Large intestine (tissue), 3 donors: ENCODE data around the gene BPI. TPM values are rescaled to one million over a fixed set of nuclear protein-coding genes. Genes with fewer than 3 reads are reported as not detected.

Source experiments
- DNase-seq, 2 donors: peaks; one replicate each; pipeline versions ENCODE4 v3.0.0 to v3.0.0-alpha.2; 2013
- H3K27ac ChIP-seq: one replicate; pipeline ENCODE4 v1.5.1; 2013; ENCODE audit warnings: low read length
- H3K27me3 ChIP-seq: 2 replicates; pipeline ENCODE4 v1.6.1; 2013; ENCODE audit warnings: low read length; ENCODE audit not compliant: control insufficient read depth, insufficient read depth
- H3K36me3 ChIP-seq: 2 replicates; pipeline ENCODE4 v1.6.1; 2013; ENCODE audit warnings: low read length; ENCODE audit not compliant: control insufficient read depth, insufficient read depth
- H3K4me1 ChIP-seq: one replicate; pipeline ENCODE4 v1.6.1; 2013; ENCODE audit warnings: low read length; ENCODE audit not compliant: control insufficient read depth, insufficient read depth
- H3K4me3 ChIP-seq: one replicate; pipeline ENCODE4 v1.5.1; 2013; ENCODE audit warnings: low read length
- H3K9me3 ChIP-seq: one replicate; pipeline ENCODE4 v1.6.1; 2013; ENCODE audit warnings: mild to moderate bottlenecking, low read depth, low read length, moderate library complexity; ENCODE audit not compliant: control insufficient read depth
- WGBS: methylation state at CpG from one replicate; pipeline ENCODE4 v1.1.5; 2013; ENCODE audit warnings: low lambda C conversion rate; ENCODE audit not compliant: insufficient coverage; 5-methylcytosine and 5-hydroxymethylcytosine counted together
- polyA plus RNA-seq: library from polyadenylated mRNA; unstranded; fragments of 120-200 nt; gene quantifications from one replicate; pipeline ENCODE4 v1.2.1, GENCODE V29; 2013

The BPI gene
- polyA plus RNA-seq, 1 donor, result 0.21 TPM

DNA sequence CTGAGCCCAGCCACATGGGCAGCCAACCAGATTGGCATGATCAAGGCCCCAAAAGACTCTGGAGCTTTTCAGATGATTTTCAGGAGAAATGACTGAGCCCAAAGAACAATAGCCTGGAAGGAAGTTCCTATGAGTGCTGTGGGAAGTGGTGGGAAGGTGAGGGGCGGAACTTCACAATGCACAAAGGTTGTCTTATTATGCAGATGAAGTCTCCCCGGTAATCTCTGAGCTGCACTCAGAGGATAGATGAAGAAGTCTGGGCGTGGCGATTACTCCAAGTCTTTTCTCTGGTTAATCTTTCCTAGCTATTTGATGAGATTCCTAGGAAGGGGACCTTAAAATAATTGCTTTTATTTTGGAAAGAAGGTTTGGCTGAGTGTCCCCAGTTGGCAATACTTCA lies 79.2 kb downstream of the BPI start:
- no peaks in the 10 kb centered on the region for H3K9me3 ChIP-seq
- no peak overlapping the region for H3K4me3 ChIP-seq
- WGBS, result 80% methylated on average over 2 of the region's 4 CpGs
- H3K4me1 ChIP-seq, result no peaks in the 10 kb centered on the region
- no peaks in the 10 kb centered on the region for H3K27me3 ChIP-seq
- no peak overlapping the region for H3K27ac ChIP-seq
- DNase-seq, result no peak
- no peaks in the 10 kb centered on the region for H3K36me3 ChIP-seq

DNA sequence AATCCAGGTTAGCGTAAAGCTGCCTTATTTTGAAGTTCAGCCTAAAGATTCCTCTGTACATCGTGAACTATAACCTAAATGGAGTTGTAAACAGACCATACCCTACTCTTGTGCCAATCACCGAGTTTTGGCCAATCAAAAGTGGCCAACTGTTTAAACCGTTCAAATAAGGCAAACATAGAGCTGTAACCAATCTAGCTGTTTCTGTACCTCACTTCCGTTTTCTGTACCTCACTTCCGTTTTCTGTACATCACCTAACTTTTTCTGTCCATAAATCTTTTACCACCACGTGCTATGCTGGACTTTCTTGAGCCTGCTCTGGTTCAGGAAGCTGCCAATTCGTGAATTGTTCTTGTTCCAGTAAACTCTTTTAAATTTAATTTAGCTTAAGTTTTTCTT lies 82.0 kb downstream of the BPI start:
- H3K9me3 ChIP-seq, result no peaks in the 10 kb centered on the region
- no peak for DNase-seq
- H3K4me3 ChIP-seq, result no peak overlapping the region
- H3K27me3 ChIP-seq, result no peaks in the 10 kb centered on the region
- no peaks in the 10 kb centered on the region for H3K36me3 ChIP-seq
- H3K27ac ChIP-seq, result no peak overlapping the region
- 89% methylated on average over 4 of the region's 8 CpGs for WGBS
- no peaks in the 10 kb centered on the region for H3K4me1 ChIP-seq

- Histone ChIP-seq H3K9me3 (no peaks in the 10 kb centered on the region), H3K36me3 (no peaks in the 10 kb centered on the region), H3K27ac (no peak overlapping the region), H3K27me3 (no peaks in the 10 kb centered on the region), H3K4me3 (no peak overlapping the region), H3K4me1 (no peaks in the 10 kb centered on the region)
- no CpG with 5 or more reads among the region's 2 CpGs for WGBS
- DNase-seq, result no peak
These were observed 82.9 kb downstream of the BPI start for GRCh38 chr20:38386851-38387250.

Other genes with a start within 250 kb of the BPI start
- gene TGM2, start 138.9 kb upstream of the BPI start, polyA plus RNA-seq, result 334 TPM
- gene KIAA1755, start 43.4 kb upstream of the BPI start, polyA plus RNA-seq, result 8.4 TPM
- gene LBP, start 42.3 kb downstream of the BPI start, polyA plus RNA-seq, result 0.03 TPM
- 30.1 TPM for gene SNHG17, start 131.2 kb downstream of the BPI start, polyA plus RNA-seq
- 28.1 TPM for gene RALGAPB, start 168.7 kb downstream of the BPI start, polyA plus RNA-seq